GM06990 (cell line): ENCODE results near the gene BLM.

Source experiments
- DNase-seq: peaks from one replicate; pipeline ENCODE4 v3.0.0-alpha.2; 2011; ENCODE audit not compliant: insufficient read length; ENCODE audit errors: extremely low read depth
- H3K27me3 ChIP-seq: replicated peaks from 2 replicates; pipeline ENCODE4 v1.6.0; 2011; ENCODE audit warnings: low read length; ENCODE audit not compliant: control insufficient read depth, insufficient read depth
- H3K36me3 ChIP-seq: 2 replicates; pipeline ENCODE4 v1.5.1; 2011; ENCODE audit warnings: low read length; ENCODE audit not compliant: control insufficient read depth, insufficient read depth
- H3K4me3 ChIP-seq: replicated peaks from 2 replicates; pipeline ENCODE4 v1.5.1; 2011; ENCODE audit warnings: low read depth, mild to moderate bottlenecking, control low read depth, low read length
- TF ChIP-seq, protein P1 (sequence below): IDR thresholded peaks from 2 replicates; pipeline ENCODE4 v1.5.1; 2011; ENCODE audit warnings: low read length, control low read depth, mild to moderate bottlenecking, inconsistent platforms; ENCODE audit not compliant: insufficient read depth, poor library complexity, severe bottlenecking

Gene BLM

DNA sequence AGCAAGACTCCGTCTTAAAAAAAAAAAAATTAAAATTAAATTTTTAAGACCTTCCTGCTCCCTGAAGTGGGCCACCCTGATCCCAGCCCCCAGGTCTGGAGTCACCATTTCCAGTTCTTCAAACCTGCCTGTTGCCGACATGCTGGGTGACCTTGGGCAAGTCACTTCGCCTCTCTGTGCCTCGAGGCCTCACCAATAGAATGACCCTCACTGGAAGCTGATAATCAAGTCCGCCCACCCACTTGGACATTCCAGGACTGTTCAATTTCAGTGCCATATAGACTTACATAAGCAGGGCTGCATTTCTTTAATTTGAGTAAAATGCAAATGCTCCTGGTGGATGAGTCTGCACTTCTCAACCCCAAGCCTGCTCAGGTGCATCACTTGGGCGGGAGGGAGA is 112.0 kb downstream of the BLM start:
- DNase-seq = no peak
- TF ChIP-seq, protein P1, sequence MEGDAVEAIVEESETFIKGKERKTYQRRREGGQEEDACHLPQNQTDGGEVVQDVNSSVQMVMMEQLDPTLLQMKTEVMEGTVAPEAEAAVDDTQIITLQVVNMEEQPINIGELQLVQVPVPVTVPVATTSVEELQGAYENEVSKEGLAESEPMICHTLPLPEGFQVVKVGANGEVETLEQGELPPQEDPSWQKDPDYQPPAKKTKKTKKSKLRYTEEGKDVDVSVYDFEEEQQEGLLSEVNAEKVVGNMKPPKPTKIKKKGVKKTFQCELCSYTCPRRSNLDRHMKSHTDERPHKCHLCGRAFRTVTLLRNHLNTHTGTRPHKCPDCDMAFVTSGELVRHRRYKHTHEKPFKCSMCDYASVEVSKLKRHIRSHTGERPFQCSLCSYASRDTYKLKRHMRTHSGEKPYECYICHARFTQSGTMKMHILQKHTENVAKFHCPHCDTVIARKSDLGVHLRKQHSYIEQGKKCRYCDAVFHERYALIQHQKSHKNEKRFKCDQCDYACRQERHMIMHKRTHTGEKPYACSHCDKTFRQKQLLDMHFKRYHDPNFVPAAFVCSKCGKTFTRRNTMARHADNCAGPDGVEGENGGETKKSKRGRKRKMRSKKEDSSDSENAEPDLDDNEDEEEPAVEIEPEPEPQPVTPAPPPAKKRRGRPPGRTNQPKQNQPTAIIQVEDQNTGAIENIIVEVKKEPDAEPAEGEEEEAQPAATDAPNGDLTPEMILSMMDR = no peak
- no peaks in the 10 kb centered on the region for H3K36me3 ChIP-seq
- H3K27me3 ChIP-seq = no peaks in the 10 kb centered on the region
- H3K4me3 ChIP-seq = no peak overlapping the region

DNA sequence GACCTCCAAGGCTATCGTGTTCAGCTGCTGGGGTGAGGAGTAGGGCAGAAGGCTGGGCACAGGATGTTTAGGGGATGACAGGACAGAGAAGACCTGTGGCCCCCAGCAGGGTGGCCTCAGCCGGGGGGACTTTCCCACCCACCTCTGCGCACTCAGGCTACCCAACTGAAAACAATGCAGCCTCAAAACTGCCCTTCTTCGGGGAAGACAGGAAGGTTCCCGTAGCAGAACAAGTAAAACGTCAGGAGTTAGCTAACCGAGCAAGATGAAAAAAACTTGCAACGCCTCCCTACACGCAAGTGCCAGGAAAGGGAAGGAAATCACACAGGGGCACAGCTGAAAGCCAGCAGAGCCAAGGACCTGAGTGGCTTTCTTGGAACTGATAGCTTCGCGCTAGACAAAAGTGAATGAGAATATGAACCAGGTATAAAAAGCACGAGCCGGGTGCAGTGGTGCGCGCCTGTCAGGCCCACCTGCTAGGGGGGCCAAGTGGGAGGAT is 112.8 kb downstream of the BLM start:
- no peak overlapping the region for H3K4me3 ChIP-seq
- H3K27me3 ChIP-seq = no peaks in the 10 kb centered on the region
- no peaks in the 10 kb centered on the region for H3K36me3 ChIP-seq
- DNase-seq = peak; percentile 61
- TF ChIP-seq, protein P1 = no peak

DNA sequence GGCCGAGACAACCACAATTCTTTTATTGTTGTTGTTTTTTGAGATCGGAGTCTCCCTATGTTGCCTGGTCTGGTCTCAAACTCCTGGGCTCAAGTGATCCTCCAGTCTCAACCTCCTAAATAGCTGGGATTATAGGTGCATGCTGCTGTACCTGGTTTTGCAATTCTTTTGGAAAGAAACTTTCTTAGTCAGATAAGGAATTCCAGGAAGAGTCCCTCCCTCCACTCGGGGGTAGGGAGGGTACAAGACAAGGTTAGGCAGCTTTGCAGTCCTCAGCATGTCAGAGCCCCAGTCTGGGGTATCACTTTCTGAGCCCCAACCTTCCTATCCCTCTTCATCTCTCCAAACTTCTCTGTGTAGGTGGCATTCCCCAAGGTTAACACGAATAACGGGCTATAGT is 117.5 kb downstream of the BLM start:
- TF ChIP-seq, protein P1 = no peak
- no peaks in the 10 kb centered on the region for H3K27me3 ChIP-seq
- H3K36me3 ChIP-seq = no peaks in the 10 kb centered on the region
- DNase-seq = no peak
- no peak overlapping the region for H3K4me3 ChIP-seq

DNA sequence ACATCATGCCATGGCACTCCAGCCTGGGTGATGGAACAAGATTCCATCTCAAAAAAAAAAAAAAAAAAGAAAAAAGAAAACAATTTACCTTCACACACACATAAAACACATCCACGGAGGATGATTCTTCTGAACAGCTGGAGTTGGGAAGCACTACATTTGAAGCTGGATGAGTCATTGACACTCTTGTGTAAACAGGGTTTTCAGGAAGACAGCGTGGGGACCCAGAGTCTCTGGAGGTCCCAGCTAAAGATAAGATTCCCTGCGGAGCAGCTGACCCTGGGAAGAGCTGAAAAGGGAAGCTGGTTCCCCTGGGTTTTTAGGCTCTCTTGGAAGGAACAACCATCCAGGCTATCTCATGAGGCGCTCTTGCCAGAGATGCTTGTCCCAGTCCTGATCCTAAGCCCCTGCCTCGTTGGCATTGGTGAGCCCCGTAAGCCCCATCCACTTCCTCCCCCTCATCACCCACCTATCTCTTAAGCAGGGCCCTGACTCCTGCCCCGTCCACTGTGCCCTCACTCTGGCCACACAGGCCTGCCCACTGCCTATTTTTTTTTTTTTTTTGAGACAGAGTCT is 119.2 kb downstream of the BLM start:
- no peak overlapping the region for H3K4me3 ChIP-seq
- H3K27me3 ChIP-seq = no peaks in the 10 kb centered on the region
- H3K36me3 ChIP-seq = no peaks in the 10 kb centered on the region
- no peak for DNase-seq
- TF ChIP-seq, protein P1 = no peak

DNA sequence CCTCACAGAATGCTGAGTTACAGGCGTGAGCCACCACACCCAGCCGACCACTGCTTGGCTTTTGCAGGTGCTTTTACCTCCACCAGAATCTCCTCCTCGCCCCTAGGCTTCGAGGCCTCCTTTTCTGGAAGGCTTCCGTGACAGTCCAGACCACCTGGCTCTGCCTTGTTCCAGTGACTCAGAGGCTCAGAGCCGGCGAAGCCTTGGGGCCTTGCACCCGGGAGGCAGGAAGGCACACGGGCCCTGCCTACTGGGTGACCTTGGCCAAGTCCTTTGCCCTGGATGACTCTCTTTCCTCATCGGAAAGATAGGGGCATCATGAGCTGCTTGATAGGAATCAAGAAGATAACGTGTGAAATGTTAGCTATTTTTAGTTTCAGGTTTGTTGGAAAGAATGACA is 119.9 kb downstream of the BLM start:
- TF ChIP-seq, protein P1 = no peak
- Histone ChIP-seq H3K27me3 (no peaks in the 10 kb centered on the region), H3K4me3 (no peak overlapping the region), H3K36me3 (no peaks in the 10 kb centered on the region)
- no peak for DNase-seq

- Histone ChIP-seq H3K4me3 (no peak overlapping the region), H3K36me3 (no peaks in the 10 kb centered on the region), H3K27me3 (no peaks in the 10 kb centered on the region)
- TF ChIP-seq, protein P1 = no peak
- DNase-seq = peak; percentile 54
Measured at GRCh38 chr15:90838139-90838538, 121.0 kb downstream of the BLM start.
